ENCODE results near the gene SLC2A14.
"Not testable (repeated sequence)": the region's sequence is repeated elsewhere in the genome, so short reads cannot be mapped to it uniquely, and the experiment has no call there.

DNA sequence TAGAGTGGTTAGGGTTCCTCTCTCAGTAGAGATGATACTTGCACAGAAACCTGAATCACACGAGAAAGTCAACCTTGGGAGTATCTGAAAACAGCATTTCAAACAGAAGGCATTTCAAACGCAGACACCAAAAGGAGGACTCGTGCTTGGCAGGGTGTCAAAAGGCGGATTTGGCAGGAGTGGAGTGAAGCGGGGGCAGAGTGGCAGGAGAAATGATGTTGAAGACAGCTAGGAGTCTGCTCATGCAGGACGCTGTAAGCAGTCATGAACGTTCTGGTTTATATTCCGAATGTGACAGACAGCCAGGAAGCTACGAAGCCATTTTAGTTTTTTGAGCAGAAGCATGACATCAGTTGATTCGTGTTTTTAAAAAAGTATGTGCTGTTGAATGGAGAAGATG is 33.5 kb downstream of the SLC2A14 start:
- TF ChIP-seq POLR2A (IDR thresholded peaks at IDR 0.05) = not testable (repeated sequence)
- TF ChIP-seq, protein P1, sequence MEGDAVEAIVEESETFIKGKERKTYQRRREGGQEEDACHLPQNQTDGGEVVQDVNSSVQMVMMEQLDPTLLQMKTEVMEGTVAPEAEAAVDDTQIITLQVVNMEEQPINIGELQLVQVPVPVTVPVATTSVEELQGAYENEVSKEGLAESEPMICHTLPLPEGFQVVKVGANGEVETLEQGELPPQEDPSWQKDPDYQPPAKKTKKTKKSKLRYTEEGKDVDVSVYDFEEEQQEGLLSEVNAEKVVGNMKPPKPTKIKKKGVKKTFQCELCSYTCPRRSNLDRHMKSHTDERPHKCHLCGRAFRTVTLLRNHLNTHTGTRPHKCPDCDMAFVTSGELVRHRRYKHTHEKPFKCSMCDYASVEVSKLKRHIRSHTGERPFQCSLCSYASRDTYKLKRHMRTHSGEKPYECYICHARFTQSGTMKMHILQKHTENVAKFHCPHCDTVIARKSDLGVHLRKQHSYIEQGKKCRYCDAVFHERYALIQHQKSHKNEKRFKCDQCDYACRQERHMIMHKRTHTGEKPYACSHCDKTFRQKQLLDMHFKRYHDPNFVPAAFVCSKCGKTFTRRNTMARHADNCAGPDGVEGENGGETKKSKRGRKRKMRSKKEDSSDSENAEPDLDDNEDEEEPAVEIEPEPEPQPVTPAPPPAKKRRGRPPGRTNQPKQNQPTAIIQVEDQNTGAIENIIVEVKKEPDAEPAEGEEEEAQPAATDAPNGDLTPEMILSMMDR (IDR thresholded peaks at IDR 0.05) = not testable (repeated sequence)
